B cell (primary cell): ENCODE data around the gene CDC42BPB. TPM values are rescaled to one million over a fixed set of nuclear protein-coding genes. Genes with fewer than 3 reads are reported as not detected.

Experiments
- ATAC-seq: fragments of 200-7000 bp; cut with Tn5 transposase; one replicate; pipeline ENCODE4 v1.10.0; 2021; ENCODE audit warnings: low read depth, mild to moderate bottlenecking, moderate number of reproducible peaks, moderate library complexity
- CTCF ChIA-PET: fragments of 350-600 bp; sonication (Branson Sonifier 250); formaldehyde crosslinking; loops from one replicate; lab custom pipeline; 2021; ENCODE audit warnings: antibody characterized with exemption, inconsistent platforms; lab: Charles Lee
- POLR2A ChIA-PET: fragments of 350-600 bp; sonication (Branson Sonifier 250); formaldehyde crosslinking; loops from one replicate; lab custom pipeline; 2021; ENCODE audit warnings: antibody characterized with exemption; lab: Charles Lee
- DNase-seq: peaks from one replicate; pipeline ENCODE4 v3.0.0; 2013
- H2AFZ ChIP-seq: 2 replicates; pipeline ENCODE4 v1.6.1; 2012; ENCODE audit warnings: mild to moderate bottlenecking, low read depth, low read length; ENCODE audit not compliant: insufficient read depth, poor library complexity, severe bottlenecking
- H3K27ac ChIP-seq, 2 donors: 1 replicate in 1 of 2; 2 replicates in 1 of 2; pipeline ENCODE4 v1.5.1; 2012 to 2013; ENCODE audit warnings: low read length in 2 of 2, mild to moderate bottlenecking in 2 of 2, moderate library complexity in 1 of 2
- H3K27me3 ChIP-seq, 4 experiments: fragments of 200-600 bp in 1 of 4; sonication (generic) in 1 of 4; replicated peaks in 1 of 4; 1 replicate in 2 of 4; 2 replicates in 2 of 4; pipeline versions ENCODE4 v1.6.1 to v1.7.0; 2013 to 2016; ENCODE audit warnings: low read length in 3 of 4, mild to moderate bottlenecking in 2 of 4, mixed read lengths in 1 of 4, moderate library complexity in 1 of 4; ENCODE audit not compliant: insufficient read depth in 4 of 4, control insufficient read depth in 3 of 4; ENCODE audit errors: control extremely low read depth in 1 of 4
- H3K36me3 ChIP-seq, 2 experiments: replicated peaks in 1 of 2; 1 replicate in 1 of 2; 2 replicates in 1 of 2; pipeline versions ENCODE4 v1.6.1 to v1.7.1; 2013; ENCODE audit warnings: low read length in 1 of 2; ENCODE audit not compliant: insufficient read depth in 2 of 2, control insufficient read depth in 1 of 2; ENCODE audit errors: control extremely low read depth in 1 of 2, extremely low read depth in 1 of 2
- H3K4me1 ChIP-seq, 2 donors: fragments of 200-600 bp in 1 of 2; sonication (generic) in 1 of 2; 1 replicate in 1 of 2; 2 replicates in 1 of 2; pipeline versions ENCODE4 v1.5.1 to v1.6.1; 2013 to 2017; ENCODE audit warnings: low read length in 2 of 2; ENCODE audit not compliant: control insufficient read depth in 2 of 2, insufficient read depth in 2 of 2
- H3K4me2 ChIP-seq: replicated peaks from 2 replicates; pipeline ENCODE3; 2012; ENCODE audit warnings: mild to moderate bottlenecking, low read depth, low read length; ENCODE audit not compliant: poor library complexity, severe bottlenecking
- H3K4me3 ChIP-seq, 5 experiments: fragments of 200-600 bp in 1 of 5; sonication (generic) in 1 of 5; 1 replicate in 3 of 5; 2 replicates in 2 of 5; pipeline versions ENCODE4 v1.5.1 to v1.7.0; 2011 to 2016; ENCODE audit warnings: low read length in 4 of 5, mild to moderate bottlenecking in 4 of 5, low read depth in 2 of 5, control low read depth in 1 of 5, moderate library complexity in 1 of 5; ENCODE audit not compliant: insufficient read depth in 1 of 5; ENCODE audit errors: control extremely low read depth in 1 of 5, extremely low read depth in 1 of 5
- H3K79me2 ChIP-seq: fragments of 200-600 bp; sonication (generic); one replicate; pipeline ENCODE4 v1.6.0; 2016; ENCODE audit warnings: low read length; ENCODE audit not compliant: control insufficient read depth, insufficient read depth
- H3K9ac ChIP-seq: fragments of 200-600 bp; sonication (generic); 2 replicates; pipeline ENCODE4 v1.6.1; 2017; ENCODE audit warnings: mild to moderate bottlenecking, low read length, moderate library complexity
- H3K9me3 ChIP-seq, 3 donors: one replicate each; pipeline versions ENCODE4 v1.6.1 to v1.7.1; 2013; ENCODE audit warnings: low read length in 2 of 3; ENCODE audit not compliant: control insufficient read depth in 2 of 3, insufficient read depth in 1 of 3; ENCODE audit errors: control extremely low read depth in 1 of 3
- H4K20me1 ChIP-seq: 2 replicates; pipeline ENCODE4 v1.6.0; 2012; ENCODE audit warnings: mild to moderate bottlenecking, low read length; ENCODE audit not compliant: insufficient read depth, control insufficient read depth, poor library complexity, severe bottlenecking
- H3K27ac Mint-ChIP-seq: one replicate; pipeline ENCODE4 v1.8.0; 2021; ENCODE audit warnings: mixed read lengths
- H3K27me3 Mint-ChIP-seq: one replicate; pipeline ENCODE4 v1.8.0; 2021; ENCODE audit warnings: mixed read lengths
- H3K4me1 Mint-ChIP-seq: one replicate; pipeline ENCODE4 v1.8.0; 2021; ENCODE audit warnings: mixed read lengths
- H3K4me3 Mint-ChIP-seq: one replicate; pipeline ENCODE4 v1.8.0; 2021; ENCODE audit warnings: mixed read lengths
- H3K9me3 Mint-ChIP-seq: one replicate; pipeline ENCODE4 v1.8.0; 2022; ENCODE audit warnings: mixed read lengths; ENCODE audit not compliant: insufficient read depth
- CTCF ChIP-seq: fragments of 200-600 bp; IDR thresholded peaks from one replicate; pipeline ENCODE4 v1.8.0; 2022; ENCODE audit warnings: antibody characterized with exemption, mild to moderate bottlenecking
- EZH2 ChIP-seq: IDR thresholded peaks from 2 replicates; pipeline ENCODE4 v1.6.1; 2012; ENCODE audit warnings: borderline replicate concordance, low read depth, mild to moderate bottlenecking, moderate library complexity, low read length; ENCODE audit not compliant: insufficient read depth, poor library complexity, severe bottlenecking
- WGBS: methylation state at CpG from one replicate; pipeline ENCODE4 v1.1.5; 2013; ENCODE audit warnings: missing lambda C conversion rate; ENCODE audit not compliant: insufficient coverage; 5-methylcytosine and 5-hydroxymethylcytosine counted together
- intact Hi-C: fragments of 100-400 bp; cut with micrococcal nuclease; formaldehyde crosslinking; loops from one replicate; pipeline ENCODE4 v1.10.0; 2022
- polyA plus RNA-seq: library from polyadenylated mRNA; depleted of rRNA; stranded (reverse); fragments of >200 nt; gene quantifications from 2 replicates; pipeline ENCODE4 v1.2.3, GENCODE V29; 2012
- total RNA-seq, 2 donors: library from RNA; stranded (reverse); fragments of 120-200 nt in 1 of 2; gene quantifications; 1 replicate in 1 of 2; 2 replicates in 1 of 2; pipeline versions ENCODE4 v1.2.3 to v1.2.4, GENCODE V29; 2013 to 2022

The CDC42BPB gene
- total and polyA plus RNA-seq, 2 donors (not counting 1 experiment from before 2014, with no cell fraction given), result 23.9 to 52.5 TPM

GRCh38 chr14:102888748-102889147 is 168.6 kb downstream of the CDC42BPB start:
- no peak overlapping the region for H2AFZ ChIP-seq
- no CpG with 5 or more reads among the region's 1 CpG for WGBS
- no peaks in the 10 kb centered on the region for H3K27me3 ChIP-seq
- intact Hi-C loops, result no loop called here
- H3K9me3 Mint-ChIP-seq, result no peaks in the 10 kb centered on the region
- no peak for ATAC-seq
- no peaks in the 10 kb centered on the region for H3K9me3 ChIP-seq
- no peak overlapping the region for H3K4me3 ChIP-seq
- H3K9ac ChIP-seq, result no peak overlapping the region
- H3K27me3 Mint-ChIP-seq, result no peaks in the 10 kb centered on the region
- H3K36me3 ChIP-seq, result peaks cover 0 to 69% of the 10 kb centered on the region in 2 experiments
- ChIA-PET CTCF (interaction anchor here (1.1 kb wide), 1 partner anchor 8 kb away, joined by 3 read pairs; no protein-coding TSS in a partner anchor), POLR2A (no interaction called here)
- no peaks in the 10 kb centered on the region for H4K20me1 ChIP-seq
- no peak overlapping the region for H3K27ac ChIP-seq
- TF ChIP-seq EZH2, result no peak
- no peak for TF ChIP-seq CTCF
- H3K4me1 Mint-ChIP-seq, result no peaks in the 10 kb centered on the region
- no peak for DNase-seq
- no peak overlapping the region for H3K4me2 ChIP-seq
- H3K4me3 Mint-ChIP-seq, result no peak overlapping the region
- H3K27ac Mint-ChIP-seq, result no peak overlapping the region
- no peaks in the 10 kb centered on the region for H3K4me1 ChIP-seq
- H3K79me2 ChIP-seq, result peaks cover 3% of the 10 kb centered on the region

GRCh38 chr14:102885737-102886447 is 171.5 kb downstream of the CDC42BPB start:
- H3K9ac ChIP-seq, result no peak overlapping the region
- H3K27me3 Mint-ChIP-seq, result no peaks in the 10 kb centered on the region
- no peaks in the 10 kb centered on the region for H3K9me3 ChIP-seq
- DNase-seq (no peak), ATAC-seq (no peak)
- WGBS, result 94% methylated on average over 20 of the region's 22 CpGs
- no peak overlapping the region for H2AFZ ChIP-seq
- H3K27ac ChIP-seq, result no peak overlapping the region
- no peak overlapping the region for H3K4me3 ChIP-seq
- no peaks in the 10 kb centered on the region for H3K27me3 ChIP-seq
- H3K4me2 ChIP-seq, result no peak overlapping the region
- TF ChIP-seq CTCF (no peak), EZH2 (no peak)
- intact Hi-C loops, result no loop called here
- peaks cover 3% of the 10 kb centered on the region for H3K79me2 ChIP-seq
- no peak overlapping the region for H3K27ac Mint-ChIP-seq
- H4K20me1 ChIP-seq, result no peaks in the 10 kb centered on the region
- POLR2A ChIA-PET, result no interaction called here
- no peaks in the 10 kb centered on the region for H3K9me3 Mint-ChIP-seq
- H3K36me3 ChIP-seq, result peaks cover 0 to 71% of the 10 kb centered on the region in 2 experiments
- no peak overlapping the region for H3K4me3 Mint-ChIP-seq
- CTCF ChIA-PET, result no interaction called here
- no peaks in the 10 kb centered on the region for H3K4me1 Mint-ChIP-seq
- H3K4me1 ChIP-seq, result no peaks in the 10 kb centered on the region
